Psoas muscle (tissue), 8 donors: ENCODE data around the gene TMEM126B. TPM values are rescaled to one million over a fixed set of nuclear protein-coding genes. Genes with fewer than 3 reads are reported as not detected.

Experiments
- ATAC-seq, 4 donors: fragments of 200-7000 bp; cut with Tn5 transposase; one replicate each; pipeline ENCODE4 v1.9.1; 2020; ENCODE audit warnings: moderate library complexity in 3 of 4, mild to moderate bottlenecking in 2 of 4
- DNase-seq, 2 donors: peaks; one replicate each; pipeline ENCODE4 v3.0.0-alpha.2; 2020
- H3K27ac ChIP-seq: fragments of 200-600 bp; one replicate; pipeline ENCODE4 v1.8.0; 2022
- H3K27me3 ChIP-seq, 3 donors: fragments of 200-600 bp in 1 of 3; one replicate each; pipeline versions ENCODE4 v1.6.1 to v1.8.0; 2013 to 2022; ENCODE audit warnings: low read length in 2 of 3, mild to moderate bottlenecking in 2 of 3, moderate library complexity in 1 of 3; ENCODE audit not compliant: insufficient read depth in 3 of 3
- H3K36me3 ChIP-seq, 2 donors: fragments of 200-600 bp in 1 of 2; one replicate each; pipeline versions ENCODE4 v1.6.1 to v1.8.0; 2013 to 2022; ENCODE audit warnings: low read depth in 1 of 2, mild to moderate bottlenecking in 1 of 2, moderate library complexity in 1 of 2; ENCODE audit not compliant: insufficient read depth in 1 of 2
- H3K4me1 ChIP-seq: fragments of 200-600 bp; one replicate; pipeline ENCODE4 v1.8.0; 2022
- H3K4me3 ChIP-seq: fragments of 200-600 bp; one replicate; pipeline ENCODE4 v1.8.0; 2022; ENCODE audit warnings: mild to moderate bottlenecking
- H3K9me3 ChIP-seq: fragments of 200-600 bp; one replicate; pipeline ENCODE4 v1.8.0; 2022
- WGBS, 3 donors: extraction: QIAGEN DNeasy Blood & Tissue Kit; methylation state at CpG; one replicate each; pipeline versions ENCODE4 v1.1.6 to v1.1.7; 2013; 5-methylcytosine and 5-hydroxymethylcytosine counted together
- intact Hi-C, 2 donors: fragments of 100-400 bp; cut with DNase I; formaldehyde crosslinking; loops; one replicate each; pipeline versions ENCODE4 v1.11.0 to v1.14.2; 2022
- polyA plus RNA-seq, 3 donors: library from polyadenylated mRNA; stranded (reverse); fragments of 200-250 nt; gene quantifications; one replicate each; pipeline ENCODE4 v1.2.3, GENCODE V29; 2013
- total RNA-seq, 4 donors: library from RNA; stranded (reverse); fragmentation: NEBNext Ultra II Directional in 2 of 4; extraction: Animal tissue kit (Norgen Biotek cat#: 25700) in 2 of 4; gene quantifications; one replicate each; pipeline versions ENCODE4 v1.2.1 to v1.2.4, GENCODE V29; 2021 to 2023
- TF ChIP-seq, protein P1 (sequence below): fragments of 200-600 bp; IDR thresholded peaks from one replicate; pipeline ENCODE4 v1.8.0; 2022; ENCODE audit warnings: antibody characterized with exemption
- donor health status: healthy with polysubstance abuse.
- donor health status: DM: no; HTN: no; CAD: no; lungs with moderate emphysema.
- donor health status: Bipolar disorder and iron deficiency.
- donor health status: healthy.
- donor health status: DM: yes; HTN: yes; CAD: no.
- donor health status: DM: no; HTN: no; CAD: no.
- donor health status: DM: no; HTN: no; CAD: no.
- donor health status: DM: yes; HTN: yes; CAD: no.

Gene TMEM126B
- total and polyA plus RNA-seq, 7 donors, result 20.0 to 40.6 (median 28.6) TPM

DNA sequence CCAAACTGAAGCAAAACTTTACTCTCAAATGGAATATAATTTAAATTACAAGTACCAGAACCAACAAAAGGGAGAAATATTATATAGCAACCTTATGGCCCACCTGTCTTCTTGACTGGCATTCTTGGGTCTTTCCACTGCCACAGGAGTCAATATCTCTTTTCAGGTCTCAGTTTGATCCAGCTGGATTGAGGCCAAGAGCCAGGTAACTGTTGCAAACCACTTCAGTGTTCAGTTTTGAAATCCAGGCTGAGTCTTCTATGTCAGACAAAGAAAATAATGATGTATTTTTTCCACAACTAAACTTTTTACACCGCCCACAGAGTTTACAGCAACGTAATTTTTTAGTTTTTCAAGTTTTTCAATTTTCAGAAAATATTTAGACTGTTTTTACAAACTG is 1.9 kb upstream of the TMEM126B start:
- WGBS, 3 donors, result 45 to 61% (median 45%) methylated on average over 2 of the region's 2 CpGs
- DNase-seq (no peak), ATAC-seq (no peak)
- Histone ChIP-seq H3K27ac (peak overlapping the region; percentile 86), H3K4me3 (peak overlapping the region; percentile 89), H3K27me3 (no peaks in the 10 kb centered on the region), H3K4me1 (peaks cover 28% of the 10 kb centered on the region), H3K36me3 (peaks cover 0 to 27% of the 10 kb centered on the region in 2 donors), H3K9me3 (no peaks in the 10 kb centered on the region)
- intact Hi-C loops, result loop anchor here in 1 of 2 donors (5.0 kb wide), 1 partner anchor 36 kb away; no protein-coding TSS in a partner anchor
- TF ChIP-seq, protein P1, sequence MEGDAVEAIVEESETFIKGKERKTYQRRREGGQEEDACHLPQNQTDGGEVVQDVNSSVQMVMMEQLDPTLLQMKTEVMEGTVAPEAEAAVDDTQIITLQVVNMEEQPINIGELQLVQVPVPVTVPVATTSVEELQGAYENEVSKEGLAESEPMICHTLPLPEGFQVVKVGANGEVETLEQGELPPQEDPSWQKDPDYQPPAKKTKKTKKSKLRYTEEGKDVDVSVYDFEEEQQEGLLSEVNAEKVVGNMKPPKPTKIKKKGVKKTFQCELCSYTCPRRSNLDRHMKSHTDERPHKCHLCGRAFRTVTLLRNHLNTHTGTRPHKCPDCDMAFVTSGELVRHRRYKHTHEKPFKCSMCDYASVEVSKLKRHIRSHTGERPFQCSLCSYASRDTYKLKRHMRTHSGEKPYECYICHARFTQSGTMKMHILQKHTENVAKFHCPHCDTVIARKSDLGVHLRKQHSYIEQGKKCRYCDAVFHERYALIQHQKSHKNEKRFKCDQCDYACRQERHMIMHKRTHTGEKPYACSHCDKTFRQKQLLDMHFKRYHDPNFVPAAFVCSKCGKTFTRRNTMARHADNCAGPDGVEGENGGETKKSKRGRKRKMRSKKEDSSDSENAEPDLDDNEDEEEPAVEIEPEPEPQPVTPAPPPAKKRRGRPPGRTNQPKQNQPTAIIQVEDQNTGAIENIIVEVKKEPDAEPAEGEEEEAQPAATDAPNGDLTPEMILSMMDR, result no peak

DNA sequence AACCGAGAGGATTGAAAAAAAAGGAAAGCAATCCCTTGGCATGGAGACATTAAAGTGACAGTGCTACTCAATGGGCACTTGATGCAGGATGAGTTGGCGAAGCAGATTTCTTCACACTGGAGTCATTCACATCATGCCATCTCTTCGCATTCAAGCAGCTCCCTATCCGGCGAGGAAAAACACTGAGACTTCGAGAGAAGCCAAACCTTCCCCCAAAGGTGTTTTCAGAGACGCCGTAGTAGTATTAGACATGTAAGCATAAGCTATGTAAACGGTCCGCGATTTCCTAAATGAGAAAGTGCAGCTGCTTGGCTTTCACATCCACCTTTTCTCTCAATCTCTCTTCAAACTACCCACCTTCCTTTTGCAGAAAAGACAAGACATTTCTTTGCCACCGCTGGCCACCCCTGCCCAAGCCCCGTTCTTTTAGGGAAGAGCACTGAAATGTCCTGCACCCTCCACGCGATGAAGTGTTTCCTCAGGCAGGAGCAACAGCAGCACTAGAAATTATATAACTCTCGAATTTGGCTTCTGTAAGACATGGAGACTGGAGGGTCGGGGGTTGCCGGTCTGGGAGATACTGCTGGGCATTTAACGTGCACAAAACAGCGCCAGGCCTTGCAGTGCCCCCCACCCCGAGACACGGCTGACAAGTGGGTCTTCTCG is 928 bp upstream of the TMEM126B start, which contains the start of gene DLG2:
TSS of gene DLG2 (minus strand) at position 13 of the 666 bp plus-strand sequence.
- peak within 1 kb of the TSS; percentile 86 for H3K27ac ChIP-seq
- peak within 1 kb of the TSS; percentile 89 for H3K4me3 ChIP-seq
- H3K9me3 ChIP-seq, result no peaks in the 10 kb centered on the region
- ATAC-seq, result peak; percentile 55 to 79 (median 61)
- no peaks in the 10 kb centered on the region for H3K27me3 ChIP-seq
- peaks cover 28% of the 10 kb centered on the region for H3K4me1 ChIP-seq
- WGBS, 3 donors, result 0 to 1% (median 0%) methylated on average over 23 of the region's 23 CpGs
- peaks cover 0 to 28% of the 10 kb centered on the region in 2 donors for H3K36me3 ChIP-seq
- intact Hi-C loops, result loop anchor here in 1 of 2 donors (5.0 kb wide), 1 partner anchor 35 kb away; no protein-coding TSS in a partner anchor
- TF ChIP-seq, protein P1, result no peak
- DNase-seq, result no peak

DNA sequence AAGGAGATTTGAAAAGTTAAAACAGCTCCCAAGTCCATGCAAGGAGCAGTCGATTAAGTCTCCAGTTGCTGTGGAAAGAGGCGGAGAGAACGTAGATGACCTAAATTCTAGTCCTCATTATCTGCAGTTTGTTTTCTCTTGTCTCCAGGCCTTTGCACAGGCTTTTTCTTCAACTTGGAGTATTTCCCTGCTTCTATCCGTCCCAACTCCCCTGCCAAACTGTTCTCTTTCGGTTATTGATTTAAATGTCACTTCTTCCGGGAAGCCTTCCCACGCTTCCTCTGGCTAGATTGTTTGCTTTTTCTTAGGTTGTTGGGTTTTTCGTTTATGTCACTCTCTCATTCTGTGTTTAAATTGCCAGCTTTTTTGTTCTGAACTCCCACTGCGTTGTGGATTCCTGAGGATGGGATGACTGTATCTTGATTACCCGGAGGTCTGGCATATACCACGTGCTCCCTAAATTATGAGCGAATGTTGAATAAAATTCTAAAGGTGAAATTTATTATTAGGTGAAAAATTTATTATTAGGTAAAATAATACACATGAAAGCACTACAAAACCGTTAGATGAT is 463 bp downstream of the TMEM126B start:
- Histone ChIP-seq H3K36me3 (peaks cover 0 to 24% of the 10 kb centered on the region in 2 donors), H3K4me3 (peak overlapping the region; percentile 89), H3K4me1 (peaks cover 28% of the 10 kb centered on the region), H3K27me3 (no peaks in the 10 kb centered on the region), H3K9me3 (no peaks in the 10 kb centered on the region), H3K27ac (peak overlapping the region; percentile 86)
- ATAC-seq (peak in 3 of 4 donors; percentile 5 to 22 (median 10)), DNase-seq (no peak)
- intact Hi-C loops, result loop anchor here (1.0 to 5.0 kb wide), 2 partner anchors 33 to 35 kb away; no protein-coding TSS in a partner anchor
- TF ChIP-seq, protein P1, result no peak
- WGBS, 3 donors, result 0 to 2% (median 2%) methylated on average over 13 of the region's 13 CpGs

DNA sequence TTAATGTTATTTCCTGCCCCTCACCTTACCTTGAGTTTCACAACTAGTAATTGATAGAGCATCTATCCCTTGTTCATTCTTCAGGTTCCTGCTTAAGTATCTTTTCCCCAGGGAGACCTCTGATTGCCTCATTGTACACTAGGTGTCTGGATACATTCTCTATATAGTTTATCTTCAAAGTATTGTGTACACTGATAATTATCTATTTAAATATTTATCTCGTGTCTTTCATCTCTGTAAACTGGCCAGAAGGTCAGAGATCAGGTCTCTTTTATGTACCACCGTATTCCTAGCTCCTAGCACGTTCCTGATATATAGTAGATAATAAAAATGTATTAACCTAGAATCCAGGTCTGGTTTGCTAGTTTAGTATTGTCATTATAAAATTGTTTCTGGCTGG is 6.4 kb downstream of the TMEM126B start:
- intact Hi-C loops, result no loop called here
- WGBS, 3 donors, result 57 to 88% (median 80%) methylated on average over 3 of the region's 3 CpGs
- Histone ChIP-seq H3K27me3 (no peaks in the 10 kb centered on the region), H3K4me1 (peaks cover 6% of the 10 kb centered on the region), H3K4me3 (no peak overlapping the region), H3K27ac (no peak overlapping the region), H3K36me3 (peaks cover 3 to 72% of the 10 kb centered on the region in 2 donors), H3K9me3 (no peaks in the 10 kb centered on the region)
- no peak for DNase-seq
- no peak for ATAC-seq
- TF ChIP-seq, protein P1, result no peak
